T-helper 17 cell (primary cell): Measurements from ENCODE around the gene PIP5K1A. TPM values are rescaled to one million over a fixed set of nuclear protein-coding genes. Genes with fewer than 3 reads are reported as not detected.
A peak's percentile ranks its signal among the peaks of the same experiment; 100 is the strongest.

Experiments
- ATAC-seq: fragments of 150-1000 bp; cut with Tn5 transposase; 2 replicates; pipeline ENCODE4 v1.10.0; 2021; ENCODE audit warnings: mild to moderate bottlenecking, moderate library complexity
- DNase-seq, 3 donors: peaks; one replicate each; pipeline versions ENCODE4 v3.0.0 to v3.0.0-alpha.2; 2020 to 2021
- H3K9me3 ChIP-seq: one replicate; pipeline ENCODE4 v1.7.0; 2013; ENCODE audit warnings: low read length, mild to moderate bottlenecking; ENCODE audit not compliant: control insufficient read depth, poor library complexity, severe bottlenecking
- H3K27ac Mint-ChIP-seq: one replicate; pipeline ENCODE4 v1.8.0; 2022; ENCODE audit warnings: mild to moderate bottlenecking, moderate library complexity, mixed read lengths
- H3K27me3 Mint-ChIP-seq: one replicate; pipeline ENCODE4 v1.8.0; 2022; ENCODE audit warnings: mixed read lengths
- H3K36me3 Mint-ChIP-seq: one replicate; pipeline ENCODE4 v1.8.0; 2022; ENCODE audit warnings: low read depth, mixed read lengths
- H3K4me1 Mint-ChIP-seq: one replicate; pipeline ENCODE4 v1.8.0; 2022; ENCODE audit warnings: mild to moderate bottlenecking, mixed read lengths
- H3K4me3 Mint-ChIP-seq: one replicate; pipeline ENCODE4 v1.8.0; 2022; ENCODE audit warnings: mild to moderate bottlenecking, moderate library complexity, mixed read lengths
- total RNA-seq, 4 donors: library from RNA in 2 of 4; stranded (reverse) in 2 of 4; gene quantifications; one replicate each; pipeline ENCODE4 v1.2.3 and lab custom pipeline; 2022 to 2026

PIP5K1A gene
- total RNA-seq = 10 to 100 TPM; 41.6 to 43.3 TPM
- 51.3 to 90.4 reads per million in 2 donors for total RNA-seq (lab: John Stamatoyannopoulos, UW)

- DNase-seq (peak; percentile 97 to 99 (median 97)), ATAC-seq (peak; percentile 97)
- Mint-ChIP-seq H3K36me3 (peaks cover 6% of the 10 kb centered on the region), H3K4me3 (peak within 1 kb of the TSS; percentile 100), H3K27me3 (no peaks in the 10 kb centered on the region), H3K27ac (peak within 1 kb of the TSS; percentile 100), H3K4me1 (peaks cover 31% of the 10 kb centered on the region)
- no peaks in the 10 kb centered on the region for H3K9me3 ChIP-seq
These were observed at the start of gene PIP5K1A for GRCh38 chr1:151198254-151199127. Gene PIP5K1A (plus strand): TSS chr1:151198552. CDS start chr1:151198997, 445 bp downstream.

GRCh38 chr1:151156515-151156819, 41.9 kb upstream of the PIP5K1A start, which contains the start of gene TNFAIP8L2:
Gene TNFAIP8L2 (plus strand): TSS chr1:151156649. CDS start chr1:151158698, 2,049 bp downstream.
- Mint-ChIP-seq H3K4me1 (peaks cover 38% of the 10 kb centered on the region), H3K4me3 (peak within 1 kb of the TSS; percentile 100), H3K27me3 (no peaks in the 10 kb centered on the region), H3K36me3 (peaks cover 7% of the 10 kb centered on the region), H3K27ac (peak within 1 kb of the TSS; percentile 99)
- peak; percentile 88 for ATAC-seq
- H3K9me3 ChIP-seq = no peaks in the 10 kb centered on the region
- DNase-seq = peak; percentile 41 to 62 (median 56)

GRCh38 chr1:151157067-151157531, 41.3 kb upstream of the PIP5K1A start:
- DNase-seq (peak in 2 of 3 donors; percentile 33 to 42), ATAC-seq (peak; percentile 53)
- Mint-ChIP-seq H3K27ac (peak overlapping the region; percentile 99), H3K27me3 (no peaks in the 10 kb centered on the region), H3K36me3 (peaks cover 7% of the 10 kb centered on the region), H3K4me1 (peaks cover 42% of the 10 kb centered on the region), H3K4me3 (peak overlapping the region; percentile 100)
- H3K9me3 ChIP-seq = no peaks in the 10 kb centered on the region

- Mint-ChIP-seq H3K36me3 (peaks cover 11% of the 10 kb centered on the region), H3K27ac (peak overlapping the region; percentile 99)
- ATAC-seq = no peak
These were observed 40.0 kb upstream of the PIP5K1A start for GRCh38 chr1:151158326-151158725.

GRCh38 chr1:151158751-151159251, 39.6 kb upstream of the PIP5K1A start:
- H3K27me3 Mint-ChIP-seq = no peaks in the 10 kb centered on the region
- peaks cover 47% of the 10 kb centered on the region for H3K4me1 Mint-ChIP-seq
- ATAC-seq (no peak), DNase-seq (no peak)
- H3K4me3 Mint-ChIP-seq = peak overlapping the region; percentile 100
- H3K9me3 ChIP-seq = no peaks in the 10 kb centered on the region
- H3K36me3 Mint-ChIP-seq = peaks cover 11% of the 10 kb centered on the region
- H3K27ac Mint-ChIP-seq = peak overlapping the region; percentile 99

More at GRCh38 chr1:151158326-151158725, 40.0 kb upstream of the PIP5K1A start:
- no peaks in the 10 kb centered on the region for H3K9me3 ChIP-seq
- Mint-ChIP-seq H3K4me3 (peak overlapping the region; percentile 100), H3K27me3 (no peaks in the 10 kb centered on the region), H3K4me1 (peaks cover 47% of the 10 kb centered on the region)
- no peak for DNase-seq

- Mint-ChIP-seq H3K4me3 (peak overlapping the region; percentile 68), H3K27me3 (no peaks in the 10 kb centered on the region), H3K27ac (peak overlapping the region; percentile 99), H3K36me3 (peaks cover 11% of the 10 kb centered on the region), H3K4me1 (peaks cover 45% of the 10 kb centered on the region)
- no peak for DNase-seq
- ATAC-seq = no peak
- H3K9me3 ChIP-seq = no peaks in the 10 kb centered on the region
These were observed 39.0 kb upstream of the PIP5K1A start for GRCh38 chr1:151159373-151159772.

GRCh38 chr1:151164732-151165280, 33.5 kb upstream of the PIP5K1A start:
- Mint-ChIP-seq H3K27me3 (no peaks in the 10 kb centered on the region), H3K27ac (peak overlapping the region; percentile 88), H3K4me1 (peaks cover 32% of the 10 kb centered on the region), H3K36me3 (peaks cover 9% of the 10 kb centered on the region), H3K4me3 (peak overlapping the region; percentile 98)
- DNase-seq = no peak
- ATAC-seq = no peak
- no peaks in the 10 kb centered on the region for H3K9me3 ChIP-seq

GRCh38 chr1:151165281-151165737, 33.0 kb upstream of the PIP5K1A start:
- no peaks in the 10 kb centered on the region for H3K9me3 ChIP-seq
- no peaks in the 10 kb centered on the region for H3K27me3 Mint-ChIP-seq
- H3K4me1 Mint-ChIP-seq = peaks cover 33% of the 10 kb centered on the region
- H3K27ac Mint-ChIP-seq = peak overlapping the region; percentile 88
- peaks cover 9% of the 10 kb centered on the region for H3K36me3 Mint-ChIP-seq
- DNase-seq = no peak
- no peak for ATAC-seq
- H3K4me3 Mint-ChIP-seq = peak overlapping the region; percentile 98

- peaks cover 32% of the 10 kb centered on the region for H3K4me1 Mint-ChIP-seq
- DNase-seq (peak; percentile 84 to 94 (median 90)), ATAC-seq (peak; percentile 98)
- H3K9me3 ChIP-seq = no peaks in the 10 kb centered on the region
- peak within 1 kb of the TSS; percentile 98 for H3K4me3 Mint-ChIP-seq
- peaks cover 10% of the 10 kb centered on the region for H3K36me3 Mint-ChIP-seq
- no peaks in the 10 kb centered on the region for H3K27me3 Mint-ChIP-seq
- peak within 1 kb of the TSS; percentile 88 for H3K27ac Mint-ChIP-seq
These were observed 32.4 kb upstream of the PIP5K1A start, which contains the start of the genes LYSMD1 and SCNM1 for GRCh38 chr1:151165738-151166504. Gene LYSMD1 (minus strand): TSS chr1:151165902. CDS start chr1:151165258, 644 bp downstream. Gene SCNM1 (plus strand): TSS chr1:151166144. CDS start chr1:151166153, 9 bp downstream.

GRCh38 chr1:151166505-151166956, 31.8 kb upstream of the PIP5K1A start:
- peak overlapping the region; percentile 98 for H3K4me3 Mint-ChIP-seq
- H3K9me3 ChIP-seq = no peaks in the 10 kb centered on the region
- peak overlapping the region; percentile 88 for H3K27ac Mint-ChIP-seq
- H3K27me3 Mint-ChIP-seq = no peaks in the 10 kb centered on the region
- H3K4me1 Mint-ChIP-seq = peaks cover 32% of the 10 kb centered on the region
- ATAC-seq (no peak), DNase-seq (no peak)
- H3K36me3 Mint-ChIP-seq = peaks cover 12% of the 10 kb centered on the region

- ATAC-seq = no peak
- Mint-ChIP-seq H3K4me3 (peak overlapping the region; percentile 98), H3K4me1 (peaks cover 28% of the 10 kb centered on the region), H3K36me3 (peaks cover 12% of the 10 kb centered on the region), H3K27ac (peak overlapping the region; percentile 88), H3K27me3 (no peaks in the 10 kb centered on the region)
- no peak for DNase-seq
- no peaks in the 10 kb centered on the region for H3K9me3 ChIP-seq
These were observed 31.2 kb upstream of the PIP5K1A start for GRCh38 chr1:151167116-151167515.

- H3K4me3 Mint-ChIP-seq = peak overlapping the region; percentile 36
- H3K27ac Mint-ChIP-seq = peak overlapping the region; percentile 16
- DNase-seq (no peak), ATAC-seq (no peak)
- H3K4me1 Mint-ChIP-seq = peaks cover 15% of the 10 kb centered on the region
- no peaks in the 10 kb centered on the region for H3K9me3 ChIP-seq
- no peaks in the 10 kb centered on the region for H3K27me3 Mint-ChIP-seq
- H3K36me3 Mint-ChIP-seq = peaks cover 9% of the 10 kb centered on the region
These were observed 27.2 kb upstream of the PIP5K1A start for GRCh38 chr1:151171190-151171589.
